ENCODE data around the gene TREX2.

TREX2 gene

GRCh38 chrX:153401133-153401764, 44.6 kb downstream of the TREX2 start, which contains the start of gene PNMA6E:
Gene PNMA6E, minus strand, starts transcription at chrX:153401350. Its CDS starts 2,501 bp downstream, at chrX:153398849.
- Mint-ChIP-seq H3K4me3 (no peak within 1 kb of the TSS), H3K27me3 (no peaks in the 10 kb centered on the region), H3K4me1 (ENCODE audit: low read depth) (no peaks in the 10 kb centered on the region), H3K36me3 (ENCODE audit: low read depth) (no peaks in the 10 kb centered on the region), H3K9me3 (no peaks in the 10 kb centered on the region), H3K27ac (no peak within 1 kb of the TSS)

GRCh38 chrX:153400146-153401132, 45.4 kb downstream of the TREX2 start:
- Mint-ChIP-seq H3K27me3 (no peaks in the 10 kb centered on the region), H3K27ac (no peak overlapping the region), H3K36me3 (ENCODE audit: low read depth) (no peaks in the 10 kb centered on the region), H3K9me3 (no peaks in the 10 kb centered on the region), H3K4me3 (no peak overlapping the region), H3K4me1 (ENCODE audit: low read depth) (no peaks in the 10 kb centered on the region)

- Mint-ChIP-seq H3K27me3 (no peaks in the 10 kb centered on the region), H3K4me3 (no peak overlapping the region), H3K4me1 (ENCODE audit: low read depth) (no peaks in the 10 kb centered on the region), H3K27ac (no peak overlapping the region), H3K9me3 (no peaks in the 10 kb centered on the region), H3K36me3 (ENCODE audit: low read depth) (no peaks in the 10 kb centered on the region)
Measured at GRCh38 chrX:153398275-153398960, 47.4 kb downstream of the TREX2 start.

- H3K27ac Mint-ChIP-seq: no peak overlapping the region
- H3K4me1 Mint-ChIP-seq (ENCODE audit: low read depth): no peaks in the 10 kb centered on the region
- no peak overlapping the region for H3K4me3 Mint-ChIP-seq
- H3K36me3 Mint-ChIP-seq (ENCODE audit: low read depth): no peaks in the 10 kb centered on the region
- H3K9me3 Mint-ChIP-seq: no peaks in the 10 kb centered on the region
- no peaks in the 10 kb centered on the region for H3K27me3 Mint-ChIP-seq
Measured at GRCh38 chrX:153397256-153397960, 48.4 kb downstream of the TREX2 start.

GRCh38 chrX:153396320-153397195, 49.3 kb downstream of the TREX2 start:
- no peak overlapping the region for H3K4me3 Mint-ChIP-seq
- H3K4me1 Mint-ChIP-seq (ENCODE audit: low read depth): no peaks in the 10 kb centered on the region
- no peaks in the 10 kb centered on the region for H3K36me3 Mint-ChIP-seq (ENCODE audit: low read depth)
- no peak overlapping the region for H3K27ac Mint-ChIP-seq
- no peaks in the 10 kb centered on the region for H3K9me3 Mint-ChIP-seq
- H3K27me3 Mint-ChIP-seq: no peaks in the 10 kb centered on the region

GRCh38 chrX:153395613-153396319, 50.1 kb downstream of the TREX2 start:
- no peaks in the 10 kb centered on the region for H3K4me1 Mint-ChIP-seq (ENCODE audit: low read depth)
- no peak overlapping the region for H3K27ac Mint-ChIP-seq
- H3K9me3 Mint-ChIP-seq: no peaks in the 10 kb centered on the region
- no peaks in the 10 kb centered on the region for H3K27me3 Mint-ChIP-seq
- H3K36me3 Mint-ChIP-seq (ENCODE audit: low read depth): no peaks in the 10 kb centered on the region
- H3K4me3 Mint-ChIP-seq: no peak overlapping the region

- Mint-ChIP-seq H3K36me3 (ENCODE audit: low read depth) (no peaks in the 10 kb centered on the region), H3K4me3 (no peak overlapping the region), H3K27me3 (no peaks in the 10 kb centered on the region), H3K9me3 (no peaks in the 10 kb centered on the region), H3K27ac (no peak overlapping the region), H3K4me1 (ENCODE audit: low read depth) (no peaks in the 10 kb centered on the region)
Measured at GRCh38 chrX:153394612-153395011, 51.2 kb downstream of the TREX2 start.
